Forelimb muscle (tissue), 1 donor: ENCODE measurements around the gene GARIN3. TPM values are rescaled to one million over a fixed set of nuclear protein-coding genes. Genes with fewer than 3 reads are reported as not detected.

ENCODE experiments used
- DNase-seq: peaks from one replicate; pipeline ENCODE4 v3.0.0-alpha.2; 2013; ENCODE audit warnings: low read depth
- polyA plus RNA-seq: library from polyadenylated mRNA; unstranded; fragments of 120-200 nt; gene quantifications from one replicate; pipeline ENCODE4 v1.2.1, GENCODE V29; 2013; ENCODE audit not compliant: insufficient read length

GARIN3 gene
- not detected for polyA plus RNA-seq

DNA sequence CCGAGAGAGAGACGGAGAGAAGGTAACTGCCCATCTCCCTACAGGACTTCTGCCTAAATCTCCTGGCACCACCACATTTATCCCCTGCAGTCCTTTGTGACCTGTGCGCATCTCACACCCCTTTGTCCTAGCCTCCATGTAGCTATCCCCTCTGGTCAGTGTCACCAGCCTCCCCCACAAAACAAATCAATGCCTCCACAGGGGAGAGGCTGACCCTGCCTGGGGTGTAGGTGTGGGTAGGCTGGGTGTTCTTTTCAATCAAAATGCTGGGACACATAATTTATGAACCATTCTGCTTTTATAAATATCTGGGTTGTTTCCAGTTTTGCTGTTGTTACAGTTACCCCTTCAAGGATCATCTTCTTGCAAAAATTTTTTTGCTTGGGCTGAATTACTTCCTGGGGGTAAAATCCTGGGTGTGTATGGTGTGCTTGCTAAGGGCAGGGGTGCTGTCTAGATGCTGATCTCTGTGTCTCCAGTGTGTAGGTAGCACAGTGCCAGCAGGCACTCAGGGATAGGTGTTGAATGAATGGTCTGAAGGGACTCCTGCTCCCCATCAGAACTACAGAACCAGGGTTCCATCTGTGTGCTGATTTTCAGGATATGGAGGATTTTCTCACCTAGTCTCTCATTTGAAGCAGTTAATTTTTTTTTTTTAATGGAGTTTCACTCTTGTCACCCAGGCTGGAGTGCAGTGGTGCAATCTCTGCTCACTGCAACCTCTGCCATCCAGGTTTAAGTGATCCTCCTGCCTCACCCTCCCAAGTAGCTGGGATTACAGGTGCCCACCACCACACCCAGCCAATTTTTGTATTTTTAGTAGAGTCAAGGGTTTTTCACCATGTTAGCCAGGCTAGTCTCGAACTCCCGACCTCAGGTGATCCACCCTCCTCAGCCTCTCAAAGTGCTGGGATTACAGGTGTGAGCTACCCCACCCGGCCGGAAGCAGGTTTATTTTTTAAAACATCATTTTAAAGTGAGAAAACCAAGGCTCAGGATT is at the start of gene GARIN3:
Gene GARIN3, minus strand, starts transcription at position 51 of the 1,000 bp plus-strand sequence. CDS start 96 bp downstream, outside the sequence.
- no peak for DNase-seq

DNA sequence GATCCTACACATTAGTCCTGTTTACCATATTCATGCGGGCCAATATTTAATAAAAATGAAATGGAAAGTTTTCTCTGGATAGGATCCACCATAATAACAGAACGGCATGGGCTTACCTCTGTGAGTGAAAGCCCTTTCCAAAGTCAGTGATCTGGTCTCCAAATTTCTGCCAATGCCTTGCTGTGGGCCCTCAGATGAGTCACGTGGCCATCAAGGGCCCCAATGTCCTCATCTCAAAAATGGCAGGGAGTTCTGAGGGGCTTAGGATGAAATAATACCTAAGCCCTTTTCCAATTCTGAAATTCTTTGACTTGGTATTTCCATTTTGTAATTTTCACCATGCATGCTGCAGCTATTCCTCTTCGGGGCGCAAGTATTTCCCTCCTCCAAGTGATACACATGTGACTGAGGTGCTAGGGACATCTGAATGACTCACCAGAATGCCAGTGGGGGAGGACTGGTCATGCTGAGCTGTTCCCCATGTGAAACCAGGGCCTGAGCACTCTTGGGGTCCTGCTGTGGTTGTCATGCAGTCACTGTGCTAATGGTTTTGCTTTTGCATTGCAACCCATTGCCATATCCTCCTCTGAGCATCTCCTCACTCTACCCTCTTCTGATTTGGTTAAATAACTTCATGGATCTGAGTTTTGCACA is 49.6 kb upstream of the GARIN3 start:
- no peak for DNase-seq

DNA sequence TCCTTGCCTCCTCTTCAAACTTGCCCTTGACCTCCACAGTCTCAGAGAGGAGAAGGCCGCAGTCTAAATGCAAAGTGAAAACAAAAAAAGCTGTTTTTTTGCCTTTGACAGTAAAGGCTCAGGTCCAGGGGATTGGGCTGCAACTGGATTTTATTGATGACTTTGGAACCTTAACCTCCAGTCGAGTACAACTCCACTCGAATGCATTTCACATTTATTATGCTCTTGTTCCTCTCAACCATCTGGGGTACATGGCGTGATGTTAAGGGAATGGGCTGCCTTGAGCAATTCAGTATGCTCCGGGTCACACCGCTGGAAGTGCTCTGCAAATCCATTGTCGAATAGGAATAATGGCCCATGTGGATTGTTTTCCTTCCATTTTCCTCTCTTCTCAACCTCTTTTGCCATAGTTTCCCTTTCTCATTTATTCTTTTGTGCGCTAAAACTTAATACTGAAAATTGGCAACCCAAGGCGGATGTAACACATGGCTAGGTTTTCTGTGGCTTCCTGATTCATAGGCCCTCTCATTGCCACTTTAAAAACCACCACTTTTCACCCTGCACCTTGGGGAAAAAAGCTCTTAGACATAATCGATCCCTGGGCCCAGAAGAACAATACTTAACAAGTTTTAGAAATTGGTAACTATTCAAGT is 48.9 kb upstream of the GARIN3 start:
- no peak for DNase-seq

DNA sequence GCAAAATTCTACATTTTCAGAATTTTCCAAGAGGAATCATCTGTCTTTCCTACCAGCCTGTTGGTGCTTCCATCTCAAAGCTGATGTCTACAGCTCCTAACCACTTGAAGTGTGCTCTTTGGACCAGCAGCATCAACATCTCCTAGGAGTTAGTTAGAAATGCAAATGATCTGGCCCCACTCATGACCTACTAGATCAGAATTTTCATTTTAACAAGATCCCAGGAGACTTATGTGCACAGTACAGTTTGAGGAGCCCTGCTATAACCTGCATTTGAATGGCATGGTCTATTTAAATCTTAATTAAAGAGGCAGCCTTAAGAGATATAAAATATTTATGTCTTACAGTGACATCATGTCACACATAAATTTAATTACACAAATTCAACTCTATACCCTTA is 48.4 kb upstream of the GARIN3 start:
- no peak for DNase-seq

DNA sequence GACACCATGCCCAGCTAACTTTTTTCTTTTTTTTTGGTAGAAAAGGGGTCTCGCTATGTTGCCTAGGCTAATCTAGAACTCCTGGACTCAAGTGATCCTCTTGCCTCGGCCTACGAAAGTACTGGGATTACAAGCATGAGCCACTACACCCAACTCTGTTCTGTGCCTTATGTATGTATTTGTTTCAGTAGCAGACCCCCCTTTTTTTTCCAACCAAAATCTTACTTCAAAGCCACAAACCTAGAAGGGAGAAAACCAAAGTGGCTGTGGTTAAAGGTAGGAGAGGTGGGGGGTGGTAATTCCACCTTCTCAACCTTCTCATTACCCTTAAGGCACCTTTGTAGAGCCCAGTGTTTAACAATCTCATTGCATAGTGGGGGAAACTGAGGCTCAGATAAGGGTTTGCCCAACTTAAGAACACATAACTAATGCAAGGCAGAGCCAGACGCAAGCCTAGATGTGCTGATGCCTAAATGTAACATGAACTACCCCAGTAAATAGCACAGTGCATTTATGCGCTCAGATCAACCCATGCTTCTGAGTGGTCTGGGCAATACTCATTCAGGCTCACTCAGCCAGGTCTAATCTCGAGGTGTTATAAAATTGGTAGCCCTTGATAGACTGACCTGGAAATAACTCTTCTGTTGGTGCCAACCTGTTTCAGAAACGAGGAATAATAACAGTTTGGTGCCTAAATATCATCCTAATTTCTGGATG is 47.6 kb upstream of the GARIN3 start:
- DNase-seq: no peak

DNA sequence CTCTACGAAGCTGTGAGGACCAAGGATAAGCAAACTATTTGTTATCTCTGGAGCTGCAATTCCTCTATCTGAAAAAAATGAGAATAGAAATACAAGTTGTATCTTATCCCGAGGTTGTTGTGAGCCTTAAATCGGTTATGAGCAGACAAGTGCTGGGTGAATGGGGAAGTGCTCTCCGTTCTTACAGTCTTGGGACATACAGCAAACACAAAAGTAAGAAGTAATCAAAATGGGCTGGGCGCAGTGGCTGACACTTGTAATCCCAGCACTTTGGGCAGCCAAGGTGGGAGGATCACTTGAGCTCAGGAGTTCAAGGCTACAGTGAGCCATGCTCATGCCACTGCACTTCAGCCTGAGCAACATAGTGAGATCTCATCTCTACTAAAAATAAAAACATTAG is 46.2 kb upstream of the GARIN3 start:
- DNase-seq: no peak

DNA sequence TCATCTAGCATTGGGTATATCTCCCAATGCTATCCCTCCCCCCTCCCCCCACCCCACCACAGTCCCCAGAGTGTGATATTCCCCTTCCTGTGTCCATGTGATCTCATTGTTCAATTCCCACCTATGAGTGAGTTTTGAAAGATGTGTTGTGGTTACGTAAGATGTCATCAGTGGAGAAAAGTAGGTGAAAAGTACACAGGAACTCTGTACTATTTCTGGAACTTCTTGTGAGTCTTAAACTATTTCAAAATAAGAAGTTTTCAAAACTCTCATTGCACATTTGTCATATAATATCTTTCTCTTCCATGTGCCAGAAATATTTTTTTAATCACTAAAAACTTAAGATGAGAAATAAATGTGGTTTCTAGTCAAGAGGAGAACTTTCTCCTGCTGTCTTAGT is 44.6 kb upstream of the GARIN3 start:
- peak; percentile 6 for DNase-seq

DNA sequence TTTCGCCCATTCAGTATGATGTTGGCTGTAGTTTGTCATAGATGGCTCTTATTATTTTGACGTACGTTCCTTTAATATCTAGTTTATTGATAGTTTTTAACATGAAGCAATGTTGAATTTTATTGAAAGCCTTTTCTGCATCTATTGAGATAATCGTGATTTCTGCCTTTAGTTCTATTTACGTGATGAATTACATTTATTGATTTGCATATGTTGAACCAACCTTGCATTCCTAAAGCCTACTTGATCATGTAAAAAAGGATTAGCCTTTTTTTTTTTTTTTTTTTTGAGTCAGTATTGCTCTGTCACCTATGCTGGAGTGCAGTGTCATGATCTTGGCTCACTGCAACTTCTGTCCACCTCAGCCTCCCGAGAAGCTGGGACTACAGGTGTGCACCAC is 39.6 kb upstream of the GARIN3 start:
- DNase-seq: no peak

DNA sequence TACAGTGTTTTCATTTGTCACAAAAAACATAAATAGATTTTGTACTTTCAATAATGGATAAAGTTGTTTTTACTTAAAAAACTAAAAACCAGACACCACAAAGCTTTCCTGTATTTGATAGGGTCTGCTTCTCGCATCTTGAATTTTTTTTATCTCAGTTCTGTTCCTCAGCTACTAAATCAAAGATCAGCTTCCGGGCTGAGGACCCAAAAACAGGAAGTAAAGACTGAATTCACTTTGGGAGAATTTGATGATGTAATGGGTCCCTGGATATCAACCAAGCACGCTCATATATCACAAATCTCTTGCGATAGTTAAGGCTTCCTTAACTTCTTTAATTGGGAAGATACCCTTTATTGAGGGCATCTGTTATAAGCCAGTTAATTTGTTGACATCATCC is 38.7 kb upstream of the GARIN3 start:
- DNase-seq: no peak

DNA sequence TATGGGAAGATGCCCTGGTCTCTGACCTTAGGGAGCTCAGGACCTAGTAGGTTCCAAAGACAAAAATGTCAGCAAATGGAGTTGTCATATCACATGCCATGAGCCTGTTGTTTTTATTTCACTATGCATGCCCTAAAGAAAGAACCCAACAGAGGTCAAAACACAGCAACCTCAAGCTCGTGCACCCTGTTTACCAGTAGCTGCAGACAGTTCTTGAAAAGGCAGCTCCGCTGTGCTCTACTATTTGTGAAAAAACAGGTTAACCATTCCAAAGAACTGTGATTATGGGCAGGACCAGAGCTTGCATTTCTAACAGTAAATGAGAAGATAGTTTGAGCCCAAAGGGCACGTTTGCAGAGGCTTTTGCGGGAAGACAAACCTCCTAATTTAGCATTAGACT is 37.4 kb upstream of the GARIN3 start:
- DNase-seq: no peak

DNA sequence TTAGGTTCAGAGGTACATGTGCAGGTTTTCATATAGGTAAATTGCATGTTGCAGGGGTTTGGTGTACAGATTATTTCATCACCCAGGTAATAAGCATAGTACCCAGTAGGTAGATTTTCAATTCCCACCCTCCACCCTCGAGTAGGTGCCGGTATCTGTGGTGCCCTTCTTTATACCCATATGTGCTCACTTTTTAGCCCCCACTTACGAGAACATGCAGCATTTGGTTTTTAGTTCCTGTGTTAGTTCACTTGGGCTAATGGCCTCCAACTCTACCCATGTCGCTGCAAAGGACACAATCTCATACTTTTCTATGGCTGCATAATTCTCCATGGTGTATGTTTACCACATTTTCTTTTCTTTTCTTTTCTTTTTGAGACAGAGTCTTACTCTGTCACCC is 35.8 kb upstream of the GARIN3 start:
- DNase-seq: no peak

DNA sequence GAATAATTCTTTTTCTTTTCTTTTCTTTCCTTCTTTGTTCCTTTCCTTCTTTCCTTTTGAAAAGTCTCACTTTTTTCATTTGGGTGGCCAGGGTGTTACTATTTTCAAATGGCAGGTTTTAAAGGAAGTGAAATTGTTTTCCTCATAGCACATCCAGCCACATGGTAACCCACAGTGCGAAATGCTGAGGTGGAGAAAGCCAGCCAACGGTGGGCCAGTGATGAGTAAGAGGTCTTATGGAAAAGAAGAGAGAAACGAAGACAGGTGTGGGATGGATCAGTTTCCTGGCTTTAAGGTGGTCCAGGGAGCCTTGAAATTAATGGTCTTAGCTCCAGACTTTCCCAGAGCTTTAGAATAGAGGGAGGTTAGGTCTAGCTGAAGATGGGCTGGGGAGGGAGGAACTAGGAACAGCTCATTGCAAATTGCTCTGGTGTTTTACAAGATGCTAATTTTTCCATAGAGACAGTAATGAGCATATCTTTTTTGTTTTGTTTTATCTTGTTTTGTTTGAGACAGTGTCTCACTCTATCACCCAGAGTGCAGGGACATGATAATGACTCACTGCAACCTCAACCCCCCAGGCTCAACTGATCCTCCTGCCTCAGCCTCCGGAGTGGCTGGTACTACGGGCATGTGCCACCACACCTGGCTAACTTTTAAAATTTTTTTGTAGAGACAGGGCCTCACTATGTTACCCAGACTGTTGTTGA is 32.4 kb upstream of the GARIN3 start:
- no peak for DNase-seq

DNA sequence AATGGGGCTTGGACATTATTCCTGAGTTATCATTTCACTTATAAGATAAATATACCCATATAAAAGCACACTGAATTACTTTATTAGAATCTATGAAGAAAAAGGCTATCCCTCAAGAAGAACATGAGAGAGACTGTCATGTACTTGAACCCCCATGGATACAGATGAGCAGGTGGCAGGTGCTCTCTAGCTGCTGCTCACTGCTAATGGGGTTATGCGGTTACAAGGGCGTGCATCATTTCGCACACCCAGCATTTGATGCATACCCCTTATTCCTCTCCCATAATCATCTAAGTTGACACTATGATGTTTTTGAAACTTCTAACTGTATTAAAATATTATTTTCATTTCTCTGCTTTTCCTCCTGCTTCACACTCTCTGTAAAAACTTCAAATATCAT is 31.0 kb upstream of the GARIN3 start:
- DNase-seq: no peak

DNA sequence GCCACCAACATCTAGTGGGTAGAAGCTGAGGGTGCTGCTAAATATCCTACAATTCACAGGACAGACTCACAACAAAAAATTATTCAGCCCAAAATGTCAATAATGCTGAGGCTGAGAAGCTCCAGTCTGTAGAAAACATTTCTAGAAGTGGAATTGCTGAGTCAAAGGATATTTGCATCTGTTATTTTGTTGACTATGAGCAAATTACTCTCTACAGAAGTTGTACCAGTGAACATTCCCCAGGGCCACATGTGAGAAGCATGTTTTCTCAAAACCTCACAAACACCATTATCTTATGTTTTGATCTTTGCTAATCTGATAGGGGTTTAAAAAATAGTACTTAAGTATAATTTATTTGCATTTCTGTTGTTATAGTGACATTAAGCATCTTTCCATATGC is 30.0 kb upstream of the GARIN3 start:
- no peak for DNase-seq

DNA sequence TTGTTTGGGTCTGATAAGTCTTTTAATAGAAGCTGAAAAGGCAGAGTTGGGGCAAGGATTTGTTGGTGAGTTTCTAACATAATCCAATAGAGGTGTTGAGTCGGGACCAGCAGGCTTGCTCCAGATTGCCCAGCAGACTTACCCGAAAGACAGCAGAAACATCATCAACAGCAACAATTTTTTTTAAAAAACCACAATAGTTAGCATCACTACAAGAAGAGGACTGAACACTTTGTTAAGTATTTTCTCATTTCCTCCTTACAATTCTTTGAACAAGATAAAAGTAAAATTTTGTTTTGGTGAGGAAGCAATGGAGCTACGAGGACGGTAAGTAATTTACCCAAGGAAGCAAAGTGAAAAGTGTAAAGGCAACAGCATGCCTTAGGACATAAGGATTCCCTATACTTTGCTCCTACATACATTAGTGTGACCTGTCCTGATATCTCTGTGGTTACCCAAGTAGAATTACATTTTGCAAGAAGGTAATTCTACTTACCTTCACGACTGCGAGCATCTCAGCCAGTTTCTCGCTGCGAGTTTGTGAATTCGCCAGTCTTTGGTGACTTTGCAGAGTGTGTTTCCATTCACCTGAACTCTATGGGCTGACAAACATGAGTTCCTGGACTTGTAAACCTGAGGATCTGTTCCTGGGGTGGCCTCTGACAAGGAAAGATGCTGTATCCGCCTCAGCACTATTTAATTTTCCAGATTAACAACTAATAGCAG is 27.8 kb upstream of the GARIN3 start:
- DNase-seq: no peak

DNA sequence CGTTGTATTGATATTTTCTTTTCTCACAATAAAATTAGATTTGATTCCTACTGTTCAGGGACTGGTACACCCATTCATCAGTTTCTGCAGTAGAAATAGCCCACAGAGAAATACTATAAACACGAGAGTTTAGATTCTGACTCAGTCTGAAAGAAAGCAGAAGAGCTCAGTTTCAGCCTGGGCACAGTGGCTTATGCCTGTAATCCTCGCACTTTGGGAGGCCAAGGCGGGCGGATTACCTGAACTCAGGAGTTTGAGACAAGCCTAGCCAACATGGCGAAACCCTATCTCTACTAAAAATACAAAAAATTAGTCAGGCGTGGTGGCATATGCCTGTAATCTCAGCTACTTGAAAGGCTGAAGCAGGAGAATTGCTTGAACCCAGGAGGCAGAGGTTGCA is 23.2 kb upstream of the GARIN3 start:
- no peak for DNase-seq

DNA sequence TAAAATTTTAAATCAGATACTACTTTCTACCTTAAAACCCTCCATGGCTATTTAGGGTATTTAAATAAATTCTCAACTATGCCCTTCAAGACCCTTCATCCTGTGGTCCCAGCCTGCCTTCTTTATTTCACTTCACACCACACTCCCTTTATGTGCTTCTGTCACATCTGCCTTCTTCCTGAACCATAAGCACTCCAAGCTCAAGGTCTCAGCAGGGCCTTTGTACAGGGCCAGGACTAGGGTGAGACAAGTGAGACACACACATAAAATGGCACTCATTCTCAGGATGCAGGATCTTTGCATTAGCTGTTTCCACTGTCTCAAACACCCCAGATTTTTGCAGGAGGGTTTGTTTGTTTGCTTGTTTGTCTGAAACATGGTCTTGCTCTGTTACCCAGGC is 22.2 kb upstream of the GARIN3 start:
- no peak for DNase-seq

DNA sequence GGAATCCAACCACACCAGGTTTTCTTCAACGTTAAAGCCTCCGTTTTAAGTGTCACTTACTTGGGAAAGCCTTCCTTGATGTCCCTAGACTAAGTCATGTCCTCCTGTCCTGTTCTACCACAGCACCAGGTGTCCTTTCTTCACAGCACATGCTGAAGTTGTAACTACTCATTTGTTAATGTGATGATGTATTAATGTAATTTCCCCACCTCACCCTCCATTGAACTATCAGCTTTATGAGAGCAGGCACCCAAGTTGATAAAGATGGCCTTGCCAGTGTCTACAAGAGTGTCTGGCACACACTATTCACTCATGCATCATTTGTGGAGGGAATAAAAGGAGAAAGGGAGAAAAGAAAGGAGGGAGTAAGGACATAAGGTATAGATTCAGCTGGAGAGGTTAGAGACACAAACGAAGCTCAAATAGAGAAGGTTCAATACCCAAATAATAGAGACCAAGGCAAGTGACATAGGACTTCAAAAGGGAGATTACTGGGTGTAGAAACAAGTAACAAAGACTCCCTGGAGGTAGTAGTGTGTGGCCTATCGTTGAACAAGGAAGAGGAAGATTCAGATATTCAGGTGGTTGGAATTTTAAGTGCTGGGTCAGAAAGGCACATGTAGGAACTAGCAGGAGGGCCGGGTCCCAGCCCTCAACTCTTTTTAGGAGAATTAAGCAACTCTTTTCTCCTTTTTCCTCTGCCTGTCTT is 21.1 kb upstream of the GARIN3 start:
- DNase-seq: no peak

DNA sequence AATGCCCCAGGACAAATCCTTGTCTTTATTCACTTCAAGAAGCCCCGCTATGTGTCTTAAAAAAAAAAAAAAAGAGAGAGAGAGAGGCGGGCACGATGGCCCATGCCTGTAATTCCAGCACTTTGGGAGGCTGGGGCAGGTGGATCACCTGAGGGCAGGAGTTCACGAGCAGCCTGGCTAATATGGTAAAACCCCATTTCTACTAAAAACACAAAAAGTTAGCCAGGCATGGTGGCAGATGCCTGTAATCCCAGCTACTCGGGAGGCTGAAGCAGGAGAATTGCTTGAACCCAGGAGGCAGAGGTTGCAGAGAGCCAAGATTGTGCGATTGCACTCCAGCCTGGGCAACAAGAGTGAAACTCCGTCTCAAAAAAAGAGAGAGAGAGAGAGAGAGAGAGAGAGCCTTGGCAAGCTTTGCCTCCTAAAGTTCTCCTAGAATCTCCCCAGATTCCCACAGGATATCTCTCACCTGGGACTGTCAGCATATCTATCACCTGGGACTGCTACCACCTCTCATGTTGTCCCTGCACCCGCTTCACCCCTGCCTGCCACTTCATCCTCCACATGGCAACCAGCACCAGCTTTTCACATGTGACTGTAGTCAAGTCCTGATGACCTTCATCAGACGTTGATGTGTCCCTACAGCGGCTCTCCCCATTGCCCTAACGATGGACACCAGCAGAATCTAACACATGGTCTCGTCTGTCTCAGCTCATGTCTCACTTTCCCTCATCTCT is 20.4 kb upstream of the GARIN3 start:
- no peak for DNase-seq
